GM12801 (cell line): ENCODE results near the gene NAT9.

Source experiments
- TF ChIP-seq, protein P1 (sequence below): IDR thresholded peaks from one replicate; pipeline ENCODE4 v1.5.1; 2011; ENCODE audit warnings: control low read depth; ENCODE audit not compliant: insufficient read length; ENCODE audit errors: extremely low read depth

NAT9 gene

DNA sequence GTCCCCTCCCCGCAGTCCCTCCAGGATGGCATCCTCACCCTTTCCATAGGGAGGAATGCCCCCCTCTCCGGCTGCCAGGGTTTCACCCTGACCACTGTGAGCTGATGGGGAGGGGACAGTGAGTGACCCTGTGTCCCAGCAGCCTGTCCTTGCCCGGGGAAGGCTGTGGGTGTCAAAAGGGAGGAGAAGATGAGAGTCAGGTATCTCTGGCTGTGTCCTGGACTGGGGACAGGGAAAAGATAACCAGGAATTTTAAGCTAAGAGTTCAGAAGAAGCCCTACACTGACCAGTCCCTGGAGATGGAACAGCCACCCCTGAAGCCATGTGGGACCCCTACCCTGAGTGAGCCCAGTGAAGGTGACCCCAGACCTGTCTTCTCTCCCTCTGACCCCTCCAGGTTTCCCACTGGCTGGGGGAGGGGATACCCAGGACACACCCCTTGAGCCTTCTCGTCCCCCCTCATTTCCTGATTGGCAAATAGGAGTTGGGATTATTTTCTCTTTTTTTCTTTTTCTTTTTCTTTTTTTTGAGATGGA is 11.3 kb downstream of the NAT9 start:
- TF ChIP-seq, protein P1, sequence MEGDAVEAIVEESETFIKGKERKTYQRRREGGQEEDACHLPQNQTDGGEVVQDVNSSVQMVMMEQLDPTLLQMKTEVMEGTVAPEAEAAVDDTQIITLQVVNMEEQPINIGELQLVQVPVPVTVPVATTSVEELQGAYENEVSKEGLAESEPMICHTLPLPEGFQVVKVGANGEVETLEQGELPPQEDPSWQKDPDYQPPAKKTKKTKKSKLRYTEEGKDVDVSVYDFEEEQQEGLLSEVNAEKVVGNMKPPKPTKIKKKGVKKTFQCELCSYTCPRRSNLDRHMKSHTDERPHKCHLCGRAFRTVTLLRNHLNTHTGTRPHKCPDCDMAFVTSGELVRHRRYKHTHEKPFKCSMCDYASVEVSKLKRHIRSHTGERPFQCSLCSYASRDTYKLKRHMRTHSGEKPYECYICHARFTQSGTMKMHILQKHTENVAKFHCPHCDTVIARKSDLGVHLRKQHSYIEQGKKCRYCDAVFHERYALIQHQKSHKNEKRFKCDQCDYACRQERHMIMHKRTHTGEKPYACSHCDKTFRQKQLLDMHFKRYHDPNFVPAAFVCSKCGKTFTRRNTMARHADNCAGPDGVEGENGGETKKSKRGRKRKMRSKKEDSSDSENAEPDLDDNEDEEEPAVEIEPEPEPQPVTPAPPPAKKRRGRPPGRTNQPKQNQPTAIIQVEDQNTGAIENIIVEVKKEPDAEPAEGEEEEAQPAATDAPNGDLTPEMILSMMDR = no peak

DNA sequence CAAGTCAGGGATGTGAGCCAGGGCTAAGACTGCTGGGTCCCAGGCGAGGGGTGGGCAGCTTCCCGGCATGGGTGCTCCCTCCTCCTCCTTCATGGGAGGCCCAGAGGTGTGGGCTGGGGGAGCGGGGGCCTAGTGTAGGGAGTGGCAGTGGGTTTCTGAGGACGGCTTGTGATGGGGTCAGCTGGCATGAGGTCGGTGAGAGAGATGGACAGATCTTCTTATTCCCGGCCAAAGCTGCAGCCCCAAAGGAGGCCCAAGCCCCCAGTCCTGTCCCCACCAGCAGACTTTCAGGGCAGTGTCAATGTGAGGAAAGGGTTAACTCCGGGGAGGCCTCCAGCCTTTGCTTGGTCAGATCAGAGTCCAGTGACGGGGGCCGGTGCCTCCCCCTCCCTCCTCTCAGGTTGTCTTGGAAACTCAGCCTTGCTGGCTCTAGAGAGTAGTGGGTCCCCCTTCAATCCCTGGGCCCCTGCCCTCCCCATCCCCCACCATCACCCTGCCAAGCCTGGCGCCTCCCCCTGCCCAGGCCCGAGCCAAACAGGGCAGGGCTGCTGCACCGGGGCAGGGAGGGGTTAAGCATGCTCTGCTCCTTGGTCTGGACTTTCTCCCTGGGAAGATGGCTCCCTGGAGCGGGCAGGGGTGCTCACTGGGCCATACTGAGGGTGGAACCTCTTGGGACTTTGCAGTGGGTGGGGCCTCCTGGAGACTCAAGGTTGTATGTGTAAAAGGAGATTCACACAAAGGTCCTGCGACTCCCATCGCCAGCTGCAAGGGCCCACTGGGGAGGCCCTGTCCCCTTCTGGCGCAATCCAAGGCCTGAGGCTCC is 12.4 kb downstream of the NAT9 start:
- TF ChIP-seq, protein P1 = no peak

DNA sequence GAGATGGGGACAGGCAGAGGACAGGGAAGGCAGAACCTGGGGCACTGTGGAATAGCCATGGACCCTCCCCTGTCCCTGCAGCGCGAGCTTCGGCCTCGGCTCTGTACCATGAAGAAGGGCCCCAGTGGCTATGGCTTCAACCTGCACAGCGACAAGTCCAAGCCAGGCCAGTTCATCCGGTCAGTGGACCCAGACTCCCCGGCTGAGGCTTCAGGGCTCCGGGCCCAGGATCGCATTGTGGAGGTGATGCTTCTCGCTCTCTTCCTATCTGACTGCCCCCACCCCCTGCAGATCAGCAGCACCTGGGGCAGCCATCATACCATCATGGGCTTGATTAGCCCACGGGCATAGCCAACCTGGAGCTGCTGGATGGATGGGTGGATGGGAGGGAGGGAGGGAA is 14.2 kb downstream of the NAT9 start:
- TF ChIP-seq, protein P1 = no peak

DNA sequence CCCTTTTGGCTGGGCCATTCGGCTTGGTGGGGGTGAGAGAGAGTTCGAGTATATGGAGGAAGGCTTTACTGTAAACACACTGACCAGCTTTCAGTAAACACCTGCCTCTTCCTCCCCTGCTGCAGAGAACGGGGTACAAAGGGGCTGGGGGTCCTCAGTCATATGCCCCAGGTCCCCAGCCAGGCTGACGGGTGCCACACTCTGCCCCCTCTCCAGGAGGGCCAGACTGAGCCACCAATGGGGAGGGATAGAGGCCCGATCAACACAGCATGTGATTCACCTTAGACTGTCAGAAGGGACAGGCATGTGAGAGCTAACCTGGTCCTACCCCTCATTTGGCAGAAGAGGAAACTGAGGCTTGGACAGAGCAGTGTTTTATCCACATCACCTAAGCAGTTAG is 14.7 kb downstream of the NAT9 start:
- TF ChIP-seq, protein P1 = no peak

DNA sequence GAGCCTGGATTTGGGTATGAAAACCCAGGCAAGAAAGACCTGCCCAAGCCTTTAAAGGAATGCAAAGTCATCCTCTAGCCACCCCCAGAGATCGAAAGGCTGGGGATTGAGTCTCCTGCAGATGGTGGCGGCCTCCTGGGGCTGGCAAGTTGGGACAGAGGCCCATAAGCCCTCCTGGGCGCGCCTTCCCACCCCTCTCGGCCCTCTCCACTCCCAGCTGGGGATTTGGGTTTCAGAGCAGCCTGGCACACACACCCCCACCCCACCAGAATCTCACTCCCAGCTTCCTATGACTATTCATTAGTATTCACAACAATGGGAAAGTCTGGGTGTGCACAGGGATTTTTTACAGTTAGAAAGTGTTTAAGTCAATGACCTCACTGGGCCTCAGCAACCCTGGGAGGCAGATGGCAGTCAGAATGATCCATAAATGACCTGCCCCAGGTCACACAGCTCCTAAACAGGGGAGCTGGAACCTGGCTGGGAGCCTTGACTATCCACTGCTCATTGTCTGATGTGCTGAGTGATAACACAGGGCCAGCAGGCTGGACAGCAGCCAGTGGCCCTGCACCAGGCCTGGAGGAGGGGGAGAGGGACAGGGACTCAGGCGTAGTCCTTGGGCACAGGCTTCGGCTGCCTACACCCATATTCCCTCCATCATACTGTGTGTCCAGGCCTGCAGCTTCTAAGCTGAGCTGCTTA is 15.6 kb downstream of the NAT9 start:
- TF ChIP-seq, protein P1 = no peak

DNA sequence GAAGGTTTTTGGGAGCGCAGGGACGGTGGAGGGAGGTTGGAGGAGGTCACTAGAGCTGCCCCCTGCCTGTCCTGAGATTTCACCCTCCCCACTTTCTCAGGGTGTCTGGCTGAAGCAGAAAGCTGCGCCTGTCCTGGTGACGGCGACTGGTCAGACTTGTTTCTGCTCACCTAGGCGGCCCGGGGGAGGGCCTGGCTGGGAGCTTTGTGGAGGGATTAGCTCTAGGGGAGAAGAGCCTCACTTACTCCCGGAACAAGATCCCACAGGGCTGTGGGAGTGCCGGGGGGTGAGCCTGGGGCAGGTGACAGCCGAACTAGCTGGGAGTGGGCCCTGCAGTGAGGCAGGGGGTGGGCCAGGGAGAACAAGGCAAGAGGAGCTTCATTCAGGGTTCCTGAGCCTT is 16.2 kb downstream of the NAT9 start:
- TF ChIP-seq, protein P1 = no peak

DNA sequence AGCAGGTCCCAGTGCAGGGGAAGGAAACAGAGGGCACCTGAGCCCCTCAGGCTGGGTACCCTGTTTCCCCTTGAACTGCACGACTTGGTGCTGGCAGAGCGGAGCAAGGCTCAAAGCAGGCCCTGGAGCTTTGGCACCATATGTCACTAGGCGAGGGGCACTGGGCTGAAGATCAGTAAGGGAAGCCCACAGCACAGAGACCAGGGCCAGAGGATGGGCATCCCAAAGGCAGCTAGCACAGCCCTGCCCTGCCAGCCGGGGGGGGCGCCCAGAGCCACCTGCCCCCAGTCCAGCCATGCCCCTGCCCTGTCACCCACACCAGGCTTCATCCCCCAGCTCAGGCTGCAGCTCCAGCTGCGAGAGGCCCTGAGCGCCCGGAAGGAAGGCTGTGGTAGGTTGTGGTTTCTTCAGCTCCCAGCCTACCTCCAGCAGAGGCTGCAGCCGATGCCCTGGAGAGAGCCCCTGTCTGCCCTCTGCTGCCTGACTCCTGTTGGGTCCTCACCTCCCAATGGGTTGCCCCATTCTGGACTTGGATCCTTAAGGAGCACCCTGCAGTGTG is 16.8 kb downstream of the NAT9 start:
- TF ChIP-seq, protein P1 = no peak
